Activated T-helper 17 cell treated with anti-CD3 and anti-CD28 coated beads, Interleukin-2, amount 50 U/mL, for 72 hours (primary cell): ENCODE results near the gene ADD3. TPM values are rescaled to one million over a fixed set of nuclear protein-coding genes. Genes with fewer than 3 reads are reported as not detected.
"Not testable (repeated sequence)": the region's sequence is repeated elsewhere in the genome, so short reads cannot be mapped to it uniquely, and the experiment has no call there.

Experiments used
- ATAC-seq: fragments of 150-1000 bp; cut with Tn5 transposase; replicated peaks from 2 replicates; pipeline ENCODE4 v1.10.0; 2021; ENCODE audit warnings: mild to moderate bottlenecking, moderate library complexity
- H3K27ac Mint-ChIP-seq: one replicate; pipeline ENCODE4 v1.8.0; 2022; ENCODE audit warnings: mixed read lengths
- H3K27me3 Mint-ChIP-seq: one replicate; pipeline ENCODE4 v1.8.0; 2022; ENCODE audit warnings: mixed read lengths
- H3K36me3 Mint-ChIP-seq: one replicate; pipeline ENCODE4 v1.8.0; 2022; ENCODE audit warnings: low read depth, mild to moderate bottlenecking, mixed read lengths
- H3K4me1 Mint-ChIP-seq: one replicate; pipeline ENCODE4 v1.8.0; 2022; ENCODE audit warnings: mixed read lengths
- H3K4me3 Mint-ChIP-seq: one replicate; pipeline ENCODE4 v1.8.0; 2022; ENCODE audit warnings: mild to moderate bottlenecking, mixed read lengths
- H3K9me3 Mint-ChIP-seq: one replicate; pipeline ENCODE4 v1.8.0; 2022; ENCODE audit warnings: mixed read lengths
- total RNA-seq, 2 donors: library from RNA; stranded (reverse); gene quantifications; one replicate each; pipeline ENCODE4 v1.2.3, GENCODE V29; 2022

Gene ADD3
- total RNA-seq, 2 donors from 2014 or later: 115 to 119 TPM

DNA sequence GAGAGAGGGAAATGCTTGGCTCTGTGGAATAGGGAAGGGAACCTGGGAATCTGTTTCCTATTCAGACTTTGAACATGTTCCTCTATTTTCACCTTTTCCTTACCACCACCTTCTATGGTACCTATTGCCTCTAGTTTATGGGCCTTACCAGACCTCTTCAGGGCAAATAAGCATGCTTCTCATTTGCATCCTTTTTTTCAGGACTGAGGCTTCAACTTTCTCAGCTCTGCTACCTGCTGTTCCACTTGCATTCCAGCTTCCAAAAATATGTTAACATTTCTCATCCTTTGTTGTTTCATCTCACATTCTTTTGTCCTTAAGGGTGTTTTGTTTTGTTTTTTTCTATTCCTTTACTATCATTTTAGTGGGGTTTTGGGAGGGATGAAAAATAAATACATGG lies 121.7 kb downstream of the ADD3 start:
- Mint-ChIP-seq H3K27ac (peak overlapping the region; percentile 26), H3K9me3 (no peaks in the 10 kb centered on the region), H3K4me3 (no peak overlapping the region), H3K36me3 (peaks cover 100% of the 10 kb centered on the region), H3K4me1 (peaks cover 5% of the 10 kb centered on the region), H3K27me3 (no peaks in the 10 kb centered on the region)
- no peak for ATAC-seq

GRCh38 chr10:110134917-110135316 lies 127.1 kb downstream of the ADD3 start:
- no peaks in the 10 kb centered on the region for H3K9me3 Mint-ChIP-seq
- no peak for ATAC-seq
- H3K4me1 Mint-ChIP-seq: peaks cover 10% of the 10 kb centered on the region
- H3K36me3 Mint-ChIP-seq: peaks cover 50% of the 10 kb centered on the region
- no peak overlapping the region for H3K27ac Mint-ChIP-seq
- H3K4me3 Mint-ChIP-seq: no peak overlapping the region
- H3K27me3 Mint-ChIP-seq: no peaks in the 10 kb centered on the region

DNA sequence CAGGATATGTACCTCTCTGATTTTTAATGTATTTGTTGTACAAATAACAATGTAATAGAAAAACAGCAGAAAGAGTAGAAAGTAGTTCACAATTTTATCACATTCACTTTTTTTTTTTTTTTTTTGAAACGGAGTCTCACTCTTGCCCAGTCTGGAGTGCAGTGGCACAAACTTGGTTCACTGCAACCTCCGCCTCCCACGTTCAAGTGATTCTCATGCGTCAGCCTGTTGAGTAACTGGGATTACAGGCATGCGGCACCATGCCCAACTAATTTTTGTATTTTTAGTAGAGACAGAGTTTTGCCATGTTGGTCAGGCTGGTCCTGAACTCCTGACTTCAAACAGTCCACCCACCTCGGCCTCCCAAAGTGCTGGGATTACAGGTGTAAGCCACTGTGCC lies 128.1 kb downstream of the ADD3 start:
- H3K9me3 Mint-ChIP-seq, H3K27ac Mint-ChIP-seq: not testable (repeated sequence)
- peaks cover 11% of the 10 kb centered on the region for H3K4me1 Mint-ChIP-seq

GRCh38 chr10:110137142-110137545 lies 129.4 kb downstream of the ADD3 start:
- H3K36me3 Mint-ChIP-seq: peaks cover 28% of the 10 kb centered on the region
- H3K9me3 Mint-ChIP-seq: no peaks in the 10 kb centered on the region
- peak overlapping the region; percentile 21 for H3K4me3 Mint-ChIP-seq
- H3K27ac Mint-ChIP-seq: peak overlapping the region; percentile 8
- peak; percentile 87 for ATAC-seq
- H3K4me1 Mint-ChIP-seq: peaks cover 20% of the 10 kb centered on the region
- no peaks in the 10 kb centered on the region for H3K27me3 Mint-ChIP-seq

More for the DNA sequence above, 128.1 kb downstream of the ADD3 start:
- H3K4me3 Mint-ChIP-seq, H3K27me3 Mint-ChIP-seq, ATAC-seq: not testable (repeated sequence)
- H3K36me3 Mint-ChIP-seq: peaks cover 41% of the 10 kb centered on the region

DNA sequence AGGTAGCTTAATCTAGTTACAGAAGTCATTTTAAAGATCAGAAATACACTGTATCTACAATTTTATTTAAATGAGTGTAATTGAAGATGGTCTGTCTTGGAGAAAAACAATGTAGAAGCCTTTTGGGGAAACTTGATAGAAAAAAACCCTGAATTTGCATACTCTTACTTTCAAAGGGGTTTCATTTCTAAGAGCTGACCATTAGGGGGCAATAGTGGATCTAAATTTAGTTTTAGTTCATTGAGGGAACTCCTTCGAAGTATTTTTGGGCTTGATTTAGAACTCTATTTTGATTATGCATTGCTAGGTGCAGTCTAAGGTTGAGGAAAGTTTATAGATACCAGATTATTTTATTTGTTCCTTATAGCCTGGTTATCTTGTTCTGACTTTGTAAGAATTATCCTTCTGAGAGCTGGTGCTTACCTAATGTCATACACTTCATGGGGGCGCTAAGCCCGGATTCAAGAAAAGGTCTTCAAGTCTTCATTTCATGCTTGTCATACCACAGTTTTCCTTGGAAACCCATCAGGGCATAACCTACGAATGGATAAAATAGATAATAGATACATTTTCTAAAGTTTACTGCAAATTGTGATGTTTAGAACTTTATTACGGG lies 130.5 kb downstream of the ADD3 start:
- peak; percentile 37 for ATAC-seq
- Mint-ChIP-seq H3K4me1 (peaks cover 29% of the 10 kb centered on the region), H3K36me3 (peaks cover 16% of the 10 kb centered on the region), H3K4me3 (peak overlapping the region; percentile 21), H3K9me3 (no peaks in the 10 kb centered on the region), H3K27ac (no peak overlapping the region), H3K27me3 (no peaks in the 10 kb centered on the region)

GRCh38 chr10:110141185-110141584 lies 133.4 kb downstream of the ADD3 start:
- ATAC-seq: peak; percentile 67

DNA sequence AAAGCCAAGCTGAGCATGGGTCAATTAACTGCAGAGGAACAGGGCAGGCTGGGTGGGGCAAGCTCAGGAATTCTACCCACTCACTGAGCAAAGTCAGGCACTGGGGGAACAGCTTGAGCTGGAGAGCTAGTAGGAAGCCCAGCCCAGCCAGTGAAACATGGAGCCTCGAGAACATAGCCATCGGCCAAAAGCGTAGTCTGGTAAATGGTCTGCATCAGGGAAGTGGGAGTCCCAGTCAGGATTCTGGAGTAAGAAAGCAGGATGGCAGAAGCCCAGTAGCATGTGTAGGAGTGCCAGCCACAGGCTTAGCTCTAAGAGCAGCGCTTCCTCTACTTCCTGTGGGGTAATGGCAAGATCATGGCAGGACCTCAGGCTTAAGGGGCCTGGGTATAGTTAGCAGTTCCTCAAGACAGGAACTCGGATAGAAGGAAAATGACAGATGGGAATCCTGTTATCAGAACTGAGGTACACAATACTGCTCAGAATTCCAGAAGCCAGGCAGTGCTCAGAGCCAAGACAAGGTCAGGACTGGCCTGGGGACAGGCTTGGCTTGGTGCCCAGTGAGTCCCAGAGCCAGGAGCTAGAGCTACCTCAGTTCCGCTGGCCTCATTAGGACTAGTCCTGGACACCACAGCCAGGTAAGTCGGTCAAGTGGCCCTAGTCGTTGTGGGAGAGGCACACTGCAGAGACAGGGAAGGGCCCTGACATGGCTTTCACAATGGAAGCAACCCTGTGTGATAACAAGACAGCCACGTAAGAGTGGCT lies 134.3 kb downstream of the ADD3 start:
- no peaks in the 10 kb centered on the region for H3K9me3 Mint-ChIP-seq
- no peaks in the 10 kb centered on the region for H3K27me3 Mint-ChIP-seq
- H3K36me3 Mint-ChIP-seq: no peaks in the 10 kb centered on the region
- peak overlapping the region; percentile 52 for H3K27ac Mint-ChIP-seq
- no peak for ATAC-seq
- no peak overlapping the region for H3K4me3 Mint-ChIP-seq
- H3K4me1 Mint-ChIP-seq: peaks cover 29% of the 10 kb centered on the region

More at GRCh38 chr10:110141185-110141584, 133.4 kb downstream of the ADD3 start:
- Mint-ChIP-seq H3K4me3 (peak overlapping the region; percentile 34), H3K36me3 (no peaks in the 10 kb centered on the region), H3K27ac (no peak overlapping the region), H3K27me3 (no peaks in the 10 kb centered on the region), H3K4me1 (peaks cover 31% of the 10 kb centered on the region), H3K9me3 (no peaks in the 10 kb centered on the region)

- H3K4me1 Mint-ChIP-seq: peaks cover 20% of the 10 kb centered on the region
- H3K27me3 Mint-ChIP-seq: no peaks in the 10 kb centered on the region
- ATAC-seq: no peak
- no peak overlapping the region for H3K27ac Mint-ChIP-seq
- H3K4me3 Mint-ChIP-seq: no peak overlapping the region
- H3K9me3 Mint-ChIP-seq: no peaks in the 10 kb centered on the region
- no peaks in the 10 kb centered on the region for H3K36me3 Mint-ChIP-seq
Observed at GRCh38 chr10:110142965-110143364, 135.2 kb downstream of the ADD3 start.

GRCh38 chr10:110144507-110144906 lies 136.7 kb downstream of the ADD3 start:
- Mint-ChIP-seq H3K4me3 (no peak overlapping the region), H3K27ac (no peak overlapping the region), H3K36me3 (no peaks in the 10 kb centered on the region), H3K9me3 (no peaks in the 10 kb centered on the region), H3K27me3 (peaks cover 6% of the 10 kb centered on the region), H3K4me1 (peaks cover 20% of the 10 kb centered on the region)
- no peak for ATAC-seq

GRCh38 chr10:110147961-110148360 lies 140.2 kb downstream of the ADD3 start:
- Mint-ChIP-seq H3K36me3 (no peaks in the 10 kb centered on the region), H3K4me1 (peaks cover 5% of the 10 kb centered on the region), H3K4me3 (no peak overlapping the region), H3K27me3 (peaks cover 23% of the 10 kb centered on the region), H3K27ac (no peak overlapping the region), H3K9me3 (no peaks in the 10 kb centered on the region)
- ATAC-seq: peak; percentile 65

DNA sequence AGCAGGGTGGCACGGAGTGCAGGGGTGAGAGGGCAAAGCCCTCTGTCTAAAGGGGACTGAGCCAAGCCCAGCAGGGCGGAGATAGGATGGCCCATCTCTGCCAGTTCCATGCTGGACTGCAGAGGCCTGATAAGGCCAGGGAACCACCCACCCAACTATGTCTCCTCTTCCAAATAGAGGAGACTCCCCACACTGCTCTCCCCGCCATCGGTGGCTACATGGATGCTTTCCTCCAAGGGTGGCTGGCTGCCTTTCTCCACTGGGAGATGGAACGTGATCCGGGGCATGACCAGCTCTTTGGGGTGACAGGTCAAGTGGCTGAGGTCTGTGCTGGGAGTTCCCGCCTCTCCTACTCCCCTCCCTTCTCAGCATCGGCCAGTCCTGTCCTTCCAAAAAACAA lies 141.5 kb downstream of the ADD3 start:
- Mint-ChIP-seq H3K27ac (no peak overlapping the region), H3K36me3 (no peaks in the 10 kb centered on the region), H3K9me3 (no peaks in the 10 kb centered on the region), H3K4me1 (no peaks in the 10 kb centered on the region), H3K4me3 (no peak overlapping the region), H3K27me3 (peaks cover 36% of the 10 kb centered on the region)
- ATAC-seq: no peak

DNA sequence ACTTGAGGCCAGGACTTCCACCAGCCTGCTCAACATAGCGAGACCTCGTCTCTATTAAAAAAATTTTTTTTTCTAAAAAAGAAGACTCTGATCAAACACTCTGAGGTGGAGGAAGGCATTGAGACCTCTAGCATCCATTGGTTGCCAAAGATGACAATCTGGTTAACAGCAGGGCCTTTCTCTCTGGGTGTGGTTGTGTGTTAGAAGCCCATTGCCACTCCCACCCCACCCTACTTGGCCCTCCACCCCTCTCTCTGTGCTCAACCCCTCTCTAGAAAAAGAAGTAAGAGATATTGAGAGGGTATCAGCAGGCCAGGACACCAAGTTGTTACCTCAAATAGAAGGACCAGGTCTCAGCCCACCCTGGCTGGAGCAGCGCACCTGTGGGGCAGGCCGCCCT lies 142.3 kb downstream of the ADD3 start:
- no peak for ATAC-seq
- H3K27ac Mint-ChIP-seq: no peak overlapping the region
- peaks cover 37% of the 10 kb centered on the region for H3K27me3 Mint-ChIP-seq
- no peaks in the 10 kb centered on the region for H3K36me3 Mint-ChIP-seq
- no peaks in the 10 kb centered on the region for H3K9me3 Mint-ChIP-seq
- no peak overlapping the region for H3K4me3 Mint-ChIP-seq
- H3K4me1 Mint-ChIP-seq: peaks cover under 1% of the 10 kb centered on the region

DNA sequence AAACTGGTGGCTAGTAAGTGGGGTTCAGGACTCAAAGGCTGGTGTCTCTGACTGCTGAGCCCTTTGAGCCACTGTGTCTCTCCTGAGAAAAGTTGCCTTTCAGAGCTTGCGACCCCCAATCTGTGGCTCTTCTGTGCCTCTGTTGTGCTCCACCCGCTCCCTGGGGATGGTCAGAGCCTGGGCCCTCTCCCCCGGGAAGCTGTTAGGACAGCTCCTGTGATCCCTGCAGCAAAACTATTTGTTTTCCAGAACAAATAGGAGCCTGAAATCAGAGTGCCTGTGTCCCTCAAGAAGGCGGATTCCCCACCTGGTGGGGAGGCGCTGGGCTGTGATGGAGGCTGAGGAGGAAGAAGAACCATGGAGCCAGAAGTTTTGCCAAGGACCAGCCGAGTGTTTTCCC lies 143.2 kb downstream of the ADD3 start:
- no peak overlapping the region for H3K4me3 Mint-ChIP-seq
- H3K9me3 Mint-ChIP-seq: no peaks in the 10 kb centered on the region
- no peaks in the 10 kb centered on the region for H3K36me3 Mint-ChIP-seq
- no peak for ATAC-seq
- peaks cover 41% of the 10 kb centered on the region for H3K27me3 Mint-ChIP-seq
- no peak overlapping the region for H3K27ac Mint-ChIP-seq
- peaks cover 3% of the 10 kb centered on the region for H3K4me1 Mint-ChIP-seq

- Mint-ChIP-seq H3K4me1 (peaks cover 5% of the 10 kb centered on the region), H3K4me3 (no peak overlapping the region), H3K36me3 (peaks cover under 1% of the 10 kb centered on the region), H3K9me3 (no peaks in the 10 kb centered on the region), H3K27me3 (peaks cover 42% of the 10 kb centered on the region), H3K27ac (no peak overlapping the region)
- ATAC-seq: no peak
Observed at GRCh38 chr10:110151467-110151866, 143.7 kb downstream of the ADD3 start.

DNA sequence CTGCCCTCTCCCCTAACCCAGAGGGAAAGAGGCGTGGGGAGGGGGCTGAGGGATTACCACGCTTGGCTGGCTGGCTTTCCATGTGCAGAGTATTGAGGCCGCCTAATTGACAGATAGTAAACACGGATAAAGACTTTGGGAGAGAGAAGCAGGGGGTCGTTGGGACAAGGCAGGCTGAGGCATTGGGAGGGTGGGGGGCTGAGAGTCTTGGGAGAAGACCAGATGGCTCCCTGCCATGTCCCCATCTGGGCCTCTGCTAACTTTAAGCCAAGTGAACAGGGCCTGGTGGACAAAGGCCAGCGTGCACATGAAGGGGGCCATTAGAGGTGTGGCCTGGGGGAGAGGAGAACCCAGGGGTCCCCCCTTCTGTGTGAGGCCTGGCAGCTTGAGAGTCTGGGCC lies 144.2 kb downstream of the ADD3 start:
- ATAC-seq: no peak
- Mint-ChIP-seq H3K4me1 (peaks cover 10% of the 10 kb centered on the region), H3K27me3 (peaks cover 47% of the 10 kb centered on the region), H3K27ac (no peak overlapping the region), H3K36me3 (peaks cover 6% of the 10 kb centered on the region), H3K9me3 (no peaks in the 10 kb centered on the region), H3K4me3 (no peak overlapping the region)
